HFF-Myc (cell line): ENCODE data around the gene PRDM11.

Experiments
- DNase-seq: peaks from one replicate; pipeline ENCODE4 v3.0.0-alpha.2; 2011; ENCODE audit warnings: low read depth; ENCODE audit errors: extremely low read depth
- H3K4me3 ChIP-seq: replicated peaks from 2 replicates; pipeline ENCODE4 v1.5.1; 2011; ENCODE audit warnings: low read depth, mild to moderate bottlenecking, control low read depth, low read length
- TF ChIP-seq, protein P1 (sequence below): IDR thresholded peaks from 2 replicates; pipeline ENCODE4 v1.5.1; 2012; ENCODE audit warnings: mild to moderate bottlenecking, low read depth, low read length, control low read depth; ENCODE audit errors: missing control alignments

PRDM11 gene

DNA sequence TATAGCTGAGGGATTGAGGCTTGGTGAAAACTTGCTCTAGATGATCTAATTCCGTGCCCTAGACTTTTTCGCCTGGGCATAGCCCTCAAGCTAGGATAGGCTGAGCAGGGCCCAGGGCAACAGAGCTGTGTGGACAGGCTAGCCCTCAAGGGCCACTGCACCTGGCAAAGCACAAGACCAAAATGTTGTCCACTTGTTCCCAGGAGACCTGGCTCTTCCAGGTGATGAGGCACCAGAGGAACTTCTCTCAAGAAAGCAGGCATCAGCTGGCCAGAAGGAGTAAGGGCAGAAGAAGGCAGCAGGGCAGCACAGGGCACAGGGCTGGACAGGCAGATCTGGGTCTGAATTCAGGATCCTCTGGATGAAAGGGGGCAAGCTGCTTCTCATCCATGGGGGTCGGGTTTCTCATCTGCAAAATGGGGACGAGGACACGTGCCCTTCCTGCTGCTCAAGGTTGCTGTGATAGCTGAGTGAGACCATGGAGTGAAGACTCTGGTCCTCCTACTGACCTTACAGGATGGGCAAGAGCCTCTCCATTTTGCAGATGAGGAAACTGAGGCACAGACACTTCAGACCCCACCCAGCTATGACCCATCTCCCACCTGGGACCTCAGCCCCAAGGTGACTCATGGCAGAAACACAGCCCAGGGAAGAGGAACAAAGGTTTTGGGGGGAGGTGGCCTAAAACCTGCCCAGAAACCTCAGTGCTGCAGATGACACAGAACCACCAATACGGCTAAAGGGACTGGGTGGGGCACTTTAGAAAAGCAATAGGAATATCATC lies 42.2 kb upstream of the PRDM11 start:
- no peak for DNase-seq
- TF ChIP-seq, protein P1, sequence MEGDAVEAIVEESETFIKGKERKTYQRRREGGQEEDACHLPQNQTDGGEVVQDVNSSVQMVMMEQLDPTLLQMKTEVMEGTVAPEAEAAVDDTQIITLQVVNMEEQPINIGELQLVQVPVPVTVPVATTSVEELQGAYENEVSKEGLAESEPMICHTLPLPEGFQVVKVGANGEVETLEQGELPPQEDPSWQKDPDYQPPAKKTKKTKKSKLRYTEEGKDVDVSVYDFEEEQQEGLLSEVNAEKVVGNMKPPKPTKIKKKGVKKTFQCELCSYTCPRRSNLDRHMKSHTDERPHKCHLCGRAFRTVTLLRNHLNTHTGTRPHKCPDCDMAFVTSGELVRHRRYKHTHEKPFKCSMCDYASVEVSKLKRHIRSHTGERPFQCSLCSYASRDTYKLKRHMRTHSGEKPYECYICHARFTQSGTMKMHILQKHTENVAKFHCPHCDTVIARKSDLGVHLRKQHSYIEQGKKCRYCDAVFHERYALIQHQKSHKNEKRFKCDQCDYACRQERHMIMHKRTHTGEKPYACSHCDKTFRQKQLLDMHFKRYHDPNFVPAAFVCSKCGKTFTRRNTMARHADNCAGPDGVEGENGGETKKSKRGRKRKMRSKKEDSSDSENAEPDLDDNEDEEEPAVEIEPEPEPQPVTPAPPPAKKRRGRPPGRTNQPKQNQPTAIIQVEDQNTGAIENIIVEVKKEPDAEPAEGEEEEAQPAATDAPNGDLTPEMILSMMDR: no peak
- no peak overlapping the region for H3K4me3 ChIP-seq

DNA sequence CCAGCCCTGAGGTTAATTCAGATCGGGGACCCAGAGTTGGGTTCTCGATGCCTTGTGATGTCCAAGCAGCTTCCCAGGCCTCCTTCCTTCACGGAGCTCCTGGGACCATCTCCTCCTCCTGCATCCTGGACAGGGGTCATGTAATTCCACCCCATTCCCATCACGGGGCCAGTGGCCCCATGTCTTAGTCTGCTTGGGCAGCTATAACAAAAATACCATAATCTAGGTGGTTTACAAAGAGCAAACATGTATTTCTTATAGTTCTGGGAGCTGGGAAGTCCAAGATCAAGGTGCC lies 41.7 kb upstream of the PRDM11 start:
- TF ChIP-seq, protein P1: no peak
- no peak overlapping the region for H3K4me3 ChIP-seq
- no peak for DNase-seq

DNA sequence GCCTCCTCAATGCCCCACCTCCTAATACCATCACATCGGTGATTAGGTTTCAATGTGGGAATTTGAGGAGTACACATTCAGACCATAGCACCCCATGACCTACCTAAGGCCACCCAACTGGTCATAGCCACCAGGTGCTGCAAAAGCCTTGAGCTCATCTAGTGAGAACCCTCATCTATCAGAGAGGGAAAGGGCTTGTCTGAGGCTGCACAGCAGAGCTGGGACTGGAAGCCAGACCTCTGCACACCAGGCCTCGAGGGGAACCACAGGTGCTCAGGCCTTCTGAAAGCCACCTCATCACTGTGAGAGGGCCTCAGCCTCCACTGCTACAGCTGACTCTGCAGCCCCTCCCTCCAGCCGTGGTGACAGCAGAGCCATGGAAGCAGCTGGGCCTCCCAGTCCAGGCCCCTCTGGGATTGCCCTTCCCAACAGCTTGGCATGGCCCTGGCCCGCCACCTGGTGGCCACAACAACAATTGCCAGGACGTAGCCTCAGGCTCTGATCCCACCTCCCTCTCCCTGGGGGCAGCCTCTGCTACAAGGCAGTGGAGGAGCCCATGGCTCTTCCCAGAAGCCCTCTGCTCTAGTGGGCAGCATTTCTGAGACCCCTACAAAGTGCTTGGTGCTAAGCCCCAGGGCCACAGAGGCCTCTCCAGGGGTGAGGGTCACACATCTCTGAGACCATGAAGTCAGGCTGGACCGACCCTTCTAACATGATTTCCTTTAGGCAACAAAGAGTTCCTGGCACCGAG lies 41.0 kb upstream of the PRDM11 start:
- H3K4me3 ChIP-seq: no peak overlapping the region
- TF ChIP-seq, protein P1: peak; percentile 90
- DNase-seq: no peak

DNA sequence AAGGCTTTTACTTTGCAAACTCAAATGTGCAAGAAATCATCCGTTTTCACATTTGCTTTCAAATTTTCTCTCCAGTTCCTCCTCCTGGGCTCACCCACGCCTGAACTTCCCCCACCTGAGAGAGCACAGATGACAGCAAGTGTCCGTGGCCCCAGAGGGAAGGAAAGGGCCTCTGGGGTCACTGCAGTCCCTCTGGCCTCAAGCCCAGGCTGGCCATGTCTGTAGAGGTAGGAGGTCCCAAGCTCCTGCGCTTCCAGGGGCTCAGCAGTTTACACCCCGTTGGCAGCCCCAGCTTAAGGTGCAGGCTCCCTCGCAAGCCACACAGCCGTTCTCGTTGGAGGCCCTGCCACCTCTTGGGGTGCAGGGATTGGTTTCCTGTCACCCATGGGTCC lies 40.5 kb upstream of the PRDM11 start:
- TF ChIP-seq, protein P1: no peak
- no peak for DNase-seq
- no peak overlapping the region for H3K4me3 ChIP-seq

DNA sequence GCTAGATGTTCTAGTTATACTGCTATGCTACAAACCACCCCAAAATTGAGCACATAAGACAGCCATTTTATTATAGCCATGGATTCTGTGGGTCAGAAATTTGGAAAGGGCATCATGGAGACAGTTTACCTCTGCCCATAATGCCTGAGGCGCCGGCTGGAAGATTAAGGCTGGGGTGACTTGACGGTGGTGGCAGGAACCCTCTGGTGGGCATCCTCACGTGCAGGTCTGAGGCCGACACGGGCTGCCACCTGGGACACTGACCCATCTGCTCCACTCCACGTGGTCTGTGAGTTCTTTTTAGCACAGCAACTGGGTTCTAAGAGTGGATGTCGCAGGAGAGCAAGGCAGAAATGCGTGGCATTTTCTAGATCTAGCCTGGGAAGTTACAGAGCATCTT lies 40.0 kb upstream of the PRDM11 start:
- TF ChIP-seq, protein P1: no peak
- no peak for DNase-seq
- no peak overlapping the region for H3K4me3 ChIP-seq

DNA sequence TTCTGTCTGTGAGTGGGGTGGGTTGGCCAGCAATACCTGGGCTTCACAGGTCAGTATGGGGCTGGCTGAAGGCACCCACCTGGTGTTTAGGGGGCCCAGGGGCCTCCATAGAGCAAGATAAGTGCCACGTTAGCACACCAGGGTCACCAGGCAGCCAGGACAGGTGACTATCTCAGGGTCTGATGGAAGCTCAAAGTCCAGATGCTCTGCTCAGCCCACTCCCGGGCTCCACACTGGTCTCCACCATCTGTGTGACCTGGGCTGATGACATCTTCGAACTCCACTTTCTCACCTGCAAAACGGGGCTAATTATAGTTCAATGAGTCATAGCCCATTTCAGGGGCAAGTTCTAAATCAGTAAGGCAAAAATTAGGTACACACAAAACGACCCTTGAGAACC lies 39.4 kb upstream of the PRDM11 start:
- DNase-seq: no peak
- no peak overlapping the region for H3K4me3 ChIP-seq

More for the DNA sequence above, 39.4 kb upstream of the PRDM11 start:
- TF ChIP-seq, protein P1: no peak
